ENCODE measurements around the gene CLTA. TPM values are rescaled to one million over a fixed set of nuclear protein-coding genes. Genes with fewer than 3 reads are reported as not detected.

Gene CLTA
- total RNA-seq, 1 donor from 2014 or later = 164 TPM

DNA sequence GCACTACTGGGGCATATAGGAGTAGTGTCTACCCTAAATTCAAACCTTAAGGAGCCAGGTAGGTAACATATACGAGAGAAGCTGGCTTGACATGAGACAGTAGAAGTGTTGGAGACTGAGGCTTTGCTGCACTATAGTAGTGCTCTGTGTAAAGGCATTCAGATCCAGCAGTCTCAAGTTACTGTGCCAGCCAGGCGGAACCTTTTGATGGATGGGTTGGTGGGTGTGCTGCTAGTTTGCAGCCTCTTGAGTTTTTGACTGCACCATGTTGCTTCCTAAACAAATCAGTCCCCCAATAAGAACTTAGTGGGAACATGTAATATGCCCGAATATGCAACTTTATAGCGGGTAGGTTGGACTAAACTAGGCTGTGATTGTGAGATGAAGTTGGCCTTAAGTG, 1.5 kb downstream of the CLTA start:
- peaks cover 3% of the 10 kb centered on the region for H3K27me3 Mint-ChIP-seq (ENCODE audit: unreplicated experiment)
- DNase-seq = no peak
- H3K4me3 Mint-ChIP-seq (ENCODE audit: unreplicated experiment) = peak overlapping the region; percentile 98
- H3K4me1 Mint-ChIP-seq (ENCODE audit: low read depth, unreplicated experiment) = peaks cover 21% of the 10 kb centered on the region
- no peaks in the 10 kb centered on the region for H3K36me3 Mint-ChIP-seq (ENCODE audit: unreplicated experiment)
- no peaks in the 10 kb centered on the region for H3K9me3 Mint-ChIP-seq (ENCODE audit: unreplicated experiment)
- TF ChIP-seq, protein P1, sequence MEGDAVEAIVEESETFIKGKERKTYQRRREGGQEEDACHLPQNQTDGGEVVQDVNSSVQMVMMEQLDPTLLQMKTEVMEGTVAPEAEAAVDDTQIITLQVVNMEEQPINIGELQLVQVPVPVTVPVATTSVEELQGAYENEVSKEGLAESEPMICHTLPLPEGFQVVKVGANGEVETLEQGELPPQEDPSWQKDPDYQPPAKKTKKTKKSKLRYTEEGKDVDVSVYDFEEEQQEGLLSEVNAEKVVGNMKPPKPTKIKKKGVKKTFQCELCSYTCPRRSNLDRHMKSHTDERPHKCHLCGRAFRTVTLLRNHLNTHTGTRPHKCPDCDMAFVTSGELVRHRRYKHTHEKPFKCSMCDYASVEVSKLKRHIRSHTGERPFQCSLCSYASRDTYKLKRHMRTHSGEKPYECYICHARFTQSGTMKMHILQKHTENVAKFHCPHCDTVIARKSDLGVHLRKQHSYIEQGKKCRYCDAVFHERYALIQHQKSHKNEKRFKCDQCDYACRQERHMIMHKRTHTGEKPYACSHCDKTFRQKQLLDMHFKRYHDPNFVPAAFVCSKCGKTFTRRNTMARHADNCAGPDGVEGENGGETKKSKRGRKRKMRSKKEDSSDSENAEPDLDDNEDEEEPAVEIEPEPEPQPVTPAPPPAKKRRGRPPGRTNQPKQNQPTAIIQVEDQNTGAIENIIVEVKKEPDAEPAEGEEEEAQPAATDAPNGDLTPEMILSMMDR (IDR thresholded peaks at IDR 0.05; ENCODE audit: partially characterized antibody, unreplicated experiment) = no peak
- no peak overlapping the region for H3K27ac Mint-ChIP-seq (ENCODE audit: unreplicated experiment)

DNA sequence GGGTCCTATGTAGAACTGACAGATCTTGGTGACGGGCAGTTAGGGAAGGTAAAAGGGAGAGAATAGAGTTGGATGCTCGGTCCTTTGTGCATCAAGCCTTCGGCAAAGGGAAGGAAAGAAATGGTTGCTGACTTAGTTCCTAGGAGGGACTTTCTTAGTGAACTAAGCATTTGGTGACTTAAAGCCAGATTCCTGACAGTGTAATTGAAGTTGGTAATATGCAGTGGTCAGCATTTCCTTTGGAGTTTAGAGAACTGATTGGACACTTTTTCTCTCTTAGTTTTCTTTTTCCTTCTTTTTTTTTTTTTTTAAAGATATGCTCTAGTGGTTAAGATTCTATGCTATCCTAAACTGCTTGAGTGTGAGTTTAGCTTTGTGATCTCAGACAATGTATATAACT, 2.3 kb downstream of the CLTA start:
- Mint-ChIP-seq H3K27ac (ENCODE audit: unreplicated experiment) (peak overlapping the region; percentile 40), H3K9me3 (ENCODE audit: unreplicated experiment) (no peaks in the 10 kb centered on the region), H3K36me3 (ENCODE audit: unreplicated experiment) (no peaks in the 10 kb centered on the region), H3K4me3 (ENCODE audit: unreplicated experiment) (peak overlapping the region; percentile 98), H3K4me1 (ENCODE audit: low read depth, unreplicated experiment) (peaks cover 21% of the 10 kb centered on the region), H3K27me3 (ENCODE audit: unreplicated experiment) (peaks cover 1% of the 10 kb centered on the region)
- no peak for DNase-seq
- TF ChIP-seq, protein P1 (IDR thresholded peaks at IDR 0.05; ENCODE audit: partially characterized antibody, unreplicated experiment) = no peak

DNA sequence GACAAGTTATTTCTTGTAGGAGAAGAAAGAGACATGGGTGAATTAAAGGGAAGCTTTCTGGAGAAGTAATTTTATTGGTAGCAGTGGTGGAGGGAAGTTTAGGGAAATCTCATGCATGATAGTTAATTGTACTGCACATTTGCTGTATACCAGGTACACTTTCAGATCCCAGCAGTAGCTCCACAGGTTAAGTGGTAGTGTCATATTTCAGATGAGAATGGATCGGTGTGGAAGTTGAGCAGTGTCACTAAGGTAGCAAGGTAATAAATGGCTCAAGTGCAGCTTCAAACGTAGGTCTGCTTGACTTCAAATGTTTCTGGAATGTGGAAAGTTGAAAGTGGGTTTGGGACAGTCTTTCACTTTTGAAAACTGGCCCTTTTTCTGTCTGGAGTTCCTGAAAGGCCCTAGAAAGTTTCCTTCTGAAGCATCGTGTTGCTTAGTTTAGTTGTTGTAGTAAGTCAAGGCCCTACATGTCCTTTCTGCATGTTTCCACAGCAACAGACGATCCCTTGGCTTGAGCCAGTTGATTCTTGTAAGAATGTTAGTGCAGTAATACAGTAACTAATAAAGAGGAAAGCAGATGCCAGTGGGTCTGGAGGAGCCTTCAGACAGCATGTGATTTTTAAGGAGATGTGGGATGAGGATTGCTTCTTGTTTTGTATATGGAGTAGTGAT, 3.7 kb downstream of the CLTA start:
- peaks cover 21% of the 10 kb centered on the region for H3K4me1 Mint-ChIP-seq (ENCODE audit: low read depth, unreplicated experiment)

DNA sequence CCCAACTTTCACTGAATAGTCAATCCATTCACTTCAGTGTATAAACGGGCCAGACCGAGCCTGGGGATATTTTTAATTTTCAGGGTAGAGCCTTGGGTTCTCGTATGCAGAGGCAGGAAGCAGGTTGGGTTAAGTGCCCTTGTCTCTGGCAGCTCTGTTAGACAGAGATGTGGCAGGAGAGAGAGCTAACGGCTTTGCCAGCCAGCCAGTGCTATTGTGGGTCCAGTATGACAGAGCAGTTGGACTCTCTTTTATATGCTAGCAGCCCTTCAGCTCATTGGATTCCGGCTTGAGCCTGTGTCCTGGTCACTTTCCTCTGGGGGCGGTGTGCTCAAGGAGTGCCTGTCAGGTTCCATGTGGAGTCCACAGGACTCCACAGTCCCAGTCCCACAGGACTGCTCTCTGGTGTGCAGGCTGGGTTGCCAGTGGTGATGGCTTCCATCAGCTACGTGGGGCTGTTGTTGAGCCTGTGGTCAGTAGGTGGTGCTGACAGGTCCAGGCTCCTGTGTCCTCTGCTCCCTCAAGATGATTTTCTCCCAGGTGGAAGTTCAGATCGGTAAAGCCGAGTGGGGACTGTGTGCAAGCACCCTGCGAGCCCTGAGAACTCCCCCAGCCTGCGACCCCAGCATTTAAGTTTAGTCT, 14.3 kb downstream of the CLTA start:
- no peaks in the 10 kb centered on the region for H3K36me3 Mint-ChIP-seq (ENCODE audit: unreplicated experiment)
- peaks cover 3% of the 10 kb centered on the region for H3K27me3 Mint-ChIP-seq (ENCODE audit: unreplicated experiment)
- TF ChIP-seq, protein P1 (IDR thresholded peaks at IDR 0.05; ENCODE audit: partially characterized antibody, unreplicated experiment) = no peak
- DNase-seq = peak; percentile 51
- H3K4me1 Mint-ChIP-seq (ENCODE audit: low read depth, unreplicated experiment) = no peaks in the 10 kb centered on the region
- no peak overlapping the region for H3K27ac Mint-ChIP-seq (ENCODE audit: unreplicated experiment)
- H3K4me3 Mint-ChIP-seq (ENCODE audit: unreplicated experiment) = no peak overlapping the region
- no peaks in the 10 kb centered on the region for H3K9me3 Mint-ChIP-seq (ENCODE audit: unreplicated experiment)

More for the DNA sequence above, 3.7 kb downstream of the CLTA start:
- Mint-ChIP-seq H3K4me3 (ENCODE audit: unreplicated experiment) (no peak overlapping the region), H3K36me3 (ENCODE audit: unreplicated experiment) (no peaks in the 10 kb centered on the region), H3K27me3 (ENCODE audit: unreplicated experiment) (no peaks in the 10 kb centered on the region), H3K9me3 (ENCODE audit: unreplicated experiment) (no peaks in the 10 kb centered on the region), H3K27ac (ENCODE audit: unreplicated experiment) (no peak overlapping the region)
- TF ChIP-seq, protein P1 (IDR thresholded peaks at IDR 0.05; ENCODE audit: partially characterized antibody, unreplicated experiment) = no peak
- no peak for DNase-seq

DNA sequence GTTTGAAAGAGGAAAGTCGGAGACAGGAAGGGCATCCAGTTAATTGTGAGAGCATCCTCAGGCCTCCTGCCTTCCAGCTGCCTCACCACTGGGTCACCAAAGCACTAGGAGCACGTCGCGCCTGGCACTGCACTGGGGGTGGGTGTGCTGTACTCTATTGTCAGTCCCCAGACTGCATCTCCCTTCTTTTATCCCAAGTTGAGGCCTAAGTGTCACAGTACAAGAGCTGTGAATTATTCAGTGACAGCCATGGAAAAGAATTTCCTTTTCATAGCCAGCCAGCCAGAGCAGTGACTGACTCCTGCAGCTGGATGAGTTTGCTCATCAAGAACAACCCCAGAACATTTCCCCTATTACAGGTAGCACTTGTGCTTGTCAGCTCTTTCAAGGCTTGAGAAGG, 16.3 kb downstream of the CLTA start:
- Mint-ChIP-seq H3K4me3 (ENCODE audit: unreplicated experiment) (no peak overlapping the region), H3K9me3 (ENCODE audit: unreplicated experiment) (no peaks in the 10 kb centered on the region), H3K27me3 (ENCODE audit: unreplicated experiment) (peaks cover 3% of the 10 kb centered on the region), H3K27ac (ENCODE audit: unreplicated experiment) (no peak overlapping the region), H3K36me3 (ENCODE audit: unreplicated experiment) (no peaks in the 10 kb centered on the region), H3K4me1 (ENCODE audit: low read depth, unreplicated experiment) (peaks cover 1% of the 10 kb centered on the region)
- TF ChIP-seq, protein P1 (IDR thresholded peaks at IDR 0.05; ENCODE audit: partially characterized antibody, unreplicated experiment) = no peak
- DNase-seq = no peak
